Inflammatory macrophage (primary cell): Measurements from ENCODE around the gene UCMA.

Experiments
- DNase-seq, 2 donors: peaks; one replicate each; pipeline ENCODE4 v3.0.0-alpha.2; 2020 to 2022

Gene UCMA

DNA sequence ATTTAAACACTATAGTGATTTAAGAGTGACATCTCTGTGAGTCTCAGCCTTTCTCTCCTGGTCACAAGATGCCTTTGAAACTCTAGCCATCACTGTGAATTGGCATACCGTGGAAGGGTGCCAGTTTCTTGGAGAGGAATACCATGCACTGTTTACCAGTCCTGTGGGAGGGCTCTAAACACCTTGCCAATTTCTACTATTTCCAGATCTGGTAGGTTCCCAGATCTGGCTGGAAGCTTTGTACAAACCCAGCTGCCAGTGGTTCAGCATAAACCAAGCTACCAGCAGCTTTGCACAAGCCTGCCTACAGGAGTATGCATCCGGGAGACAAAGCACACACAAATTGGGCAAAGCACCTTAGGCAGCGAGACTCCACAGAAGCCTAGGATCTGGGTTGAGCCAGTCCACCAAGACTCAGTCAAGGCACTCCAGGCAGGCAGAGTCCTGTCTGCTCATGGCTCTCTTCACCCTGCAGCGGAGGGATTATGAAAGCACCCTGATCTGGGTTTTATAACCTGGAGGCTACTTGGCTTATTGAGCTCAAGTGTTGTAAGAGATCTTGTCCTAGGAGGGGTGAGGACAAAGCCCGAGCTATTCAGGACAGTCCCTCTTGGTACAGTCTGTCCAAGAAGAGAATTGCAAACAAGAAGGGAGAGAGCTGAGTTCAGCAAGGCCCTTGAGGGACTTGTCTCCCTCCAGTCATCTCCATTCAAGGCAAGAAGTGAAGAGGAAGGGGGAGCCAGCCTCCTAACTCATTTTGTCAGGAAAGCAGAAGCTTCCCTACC is 49.3 kb downstream of the UCMA start:
- DNase-seq = no peak

DNA sequence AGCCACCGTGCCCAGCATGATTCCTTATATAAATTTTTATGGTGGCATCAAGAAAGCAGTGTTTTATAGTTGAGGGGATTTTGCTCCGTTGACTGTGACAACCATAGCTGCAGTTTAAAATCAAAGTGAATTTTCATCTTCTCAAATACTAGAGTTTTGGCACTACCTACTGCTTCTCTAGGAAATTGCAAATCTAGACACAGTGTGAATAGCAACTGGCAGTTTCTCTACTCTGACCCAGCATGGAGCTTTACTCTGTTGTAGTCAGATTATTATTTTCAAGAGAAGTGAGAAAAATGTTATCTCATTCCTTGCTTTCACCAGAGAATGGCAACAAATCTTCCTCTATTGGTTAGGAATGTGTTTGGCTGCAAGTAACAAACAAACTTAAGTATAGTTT is 49.9 kb downstream of the UCMA start:
- no peak for DNase-seq

DNA sequence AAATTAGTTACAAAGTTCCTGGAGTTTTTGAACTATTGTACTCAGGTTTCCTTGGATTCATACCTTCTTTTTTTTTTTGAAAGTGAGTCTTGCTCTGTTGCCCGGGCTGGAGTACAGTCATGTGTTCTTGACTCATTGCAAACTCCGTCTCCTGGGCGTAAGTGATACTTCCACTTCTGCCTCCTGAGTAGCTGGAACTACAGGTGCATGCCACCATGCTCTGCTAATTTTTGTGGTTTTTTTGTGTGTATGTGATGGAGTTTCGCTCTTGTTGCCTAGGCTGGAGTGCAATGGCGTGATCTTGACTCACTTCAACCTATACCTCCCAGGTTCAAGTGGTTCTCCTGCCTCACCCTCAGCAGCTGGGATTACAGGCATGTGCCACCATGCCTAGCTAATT is 50.5 kb downstream of the UCMA start:
- no peak for DNase-seq

DNA sequence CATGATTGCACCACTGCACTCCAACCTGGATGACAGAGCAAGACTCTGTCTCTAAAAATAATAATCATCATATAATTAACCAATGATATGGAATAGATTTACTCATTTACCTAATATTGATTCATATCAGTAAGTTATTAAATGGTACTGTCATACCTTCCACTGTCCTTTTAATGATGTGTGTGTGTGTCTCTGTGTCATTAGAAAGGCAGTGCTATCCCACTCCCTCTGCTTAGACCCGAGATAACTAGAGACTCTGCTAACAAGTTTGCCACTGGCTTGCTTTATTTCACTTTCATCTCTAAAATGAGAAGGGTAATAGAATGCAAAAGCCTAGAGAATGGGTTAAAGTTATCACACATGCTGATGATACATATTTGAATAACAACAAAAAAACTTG is 51.8 kb downstream of the UCMA start:
- no peak for DNase-seq

DNA sequence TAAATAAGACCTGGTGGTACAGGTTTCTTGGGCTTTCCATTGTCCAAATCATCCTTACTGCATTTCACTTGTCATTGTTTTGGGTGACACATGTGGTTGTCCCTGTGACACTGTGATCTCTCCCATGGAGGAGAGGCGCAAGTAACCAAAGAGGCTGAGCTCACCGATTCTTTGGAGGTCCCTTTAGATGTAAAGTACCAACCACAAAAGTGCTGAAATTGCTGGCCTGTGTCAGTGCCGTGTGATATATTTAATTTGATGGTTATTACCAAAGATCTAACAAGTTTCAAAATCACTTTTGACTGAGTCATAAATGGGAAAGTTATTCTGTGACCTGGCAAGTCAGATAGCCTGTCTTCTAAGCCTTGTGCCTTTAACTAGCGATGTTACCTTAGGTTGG is 53.4 kb downstream of the UCMA start:
- no peak for DNase-seq

DNA sequence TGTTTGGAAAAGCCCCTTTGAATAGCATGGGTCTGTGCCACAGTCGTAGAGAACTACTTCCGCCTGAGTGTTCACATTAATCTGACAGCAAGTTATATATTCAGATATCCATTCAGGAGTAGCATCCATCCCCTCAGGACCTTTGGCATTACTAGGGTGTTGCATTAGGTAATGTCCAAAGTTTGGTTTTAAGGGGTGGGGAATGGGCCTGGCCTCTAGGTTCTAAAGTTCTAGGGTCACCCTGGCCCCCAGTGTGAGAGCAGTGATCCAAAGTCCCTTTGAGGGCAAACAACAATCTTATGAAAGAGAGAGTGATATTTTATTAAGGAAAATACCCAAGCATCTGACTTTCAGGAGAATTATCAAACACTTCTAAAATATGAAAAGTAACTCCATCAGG is 60.6 kb downstream of the UCMA start:
- DNase-seq = no peak
